Measurements from ENCODE around the gene TTC21B.

The TTC21B gene

DNA sequence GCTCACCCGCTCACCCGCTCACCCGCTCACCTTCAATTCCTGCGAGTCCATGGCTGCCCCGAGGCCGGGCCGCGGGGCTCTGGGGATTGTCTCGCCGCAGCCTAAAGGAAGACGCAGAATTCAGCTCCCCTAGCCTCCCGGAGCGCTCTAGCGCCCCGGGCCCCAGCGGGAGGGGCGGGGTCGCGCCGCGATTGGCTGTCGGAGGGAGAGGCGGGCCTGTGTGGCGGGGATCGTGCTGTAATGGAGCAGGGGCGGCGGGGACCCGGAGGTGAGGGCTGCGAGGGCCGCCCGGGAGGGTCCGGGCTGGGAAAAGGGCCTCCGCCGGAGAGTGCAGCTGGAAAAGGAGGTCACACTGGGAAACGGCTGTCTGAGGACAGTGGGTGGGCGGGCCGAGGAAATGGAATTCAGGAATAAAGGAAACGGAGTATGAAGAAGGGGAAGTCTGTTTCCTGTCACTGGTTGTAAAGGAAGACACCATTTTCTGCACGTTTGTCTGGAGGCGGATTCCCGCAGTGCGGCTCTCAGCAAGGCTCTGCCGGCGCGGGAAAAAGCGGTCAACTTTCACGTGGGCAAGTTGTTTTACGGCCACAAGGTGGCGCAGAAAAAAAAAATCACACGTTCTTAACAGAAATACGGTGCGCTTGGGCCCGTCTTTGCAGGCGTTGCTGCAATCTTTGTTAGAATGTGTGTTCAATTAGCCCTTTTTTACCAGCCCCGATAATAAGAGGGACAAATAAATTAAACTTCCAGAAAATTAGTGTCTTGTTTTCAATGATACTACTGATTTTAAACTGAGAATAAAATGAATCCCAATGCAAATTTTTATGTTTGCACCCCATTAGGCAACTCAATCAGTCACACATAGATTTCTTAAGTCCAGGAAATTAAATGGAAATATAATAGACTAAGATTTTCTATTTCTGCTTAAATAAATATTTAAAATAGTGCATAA is at the start of gene TTC21B (continued):
- peak; percentile 86; the same call in 1 of the 2 replicates for TF ChIP-seq ZEB2 (tag by site-specific recombination; IDR thresholded peaks at IDR 0.05)
- no peak for TF ChIP-seq ZNF768 (tag by site-specific recombination; IDR thresholded peaks at IDR 0.05)
- TF ChIP-seq, protein P1, sequence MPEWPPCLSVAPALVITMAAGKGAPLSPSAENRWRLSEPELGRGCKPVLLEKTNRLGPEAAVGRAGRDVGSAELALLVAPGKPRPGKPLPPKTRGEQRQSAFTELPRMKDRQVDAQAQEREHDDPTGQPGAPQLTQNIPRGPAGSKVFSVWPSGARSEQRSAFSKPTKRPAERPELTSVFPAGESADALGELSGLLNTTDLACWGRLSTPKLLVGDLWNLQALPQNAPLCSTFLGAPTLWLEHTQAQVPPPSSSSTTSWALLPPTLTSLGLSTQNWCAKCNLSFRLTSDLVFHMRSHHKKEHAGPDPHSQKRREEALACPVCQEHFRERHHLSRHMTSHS (tag by site-specific recombination; IDR thresholded peaks at IDR 0.05), result no peak
- TF ChIP-seq SP2 (tag by site-specific recombination; IDR thresholded peaks at IDR 0.05), result peak; percentile 85
- TF ChIP-seq ZNF23 (tag by site-specific recombination; IDR thresholded peaks at IDR 0.05; ENCODE audit: borderline replicate concordance), result no peak
- TF ChIP-seq, protein P2, sequence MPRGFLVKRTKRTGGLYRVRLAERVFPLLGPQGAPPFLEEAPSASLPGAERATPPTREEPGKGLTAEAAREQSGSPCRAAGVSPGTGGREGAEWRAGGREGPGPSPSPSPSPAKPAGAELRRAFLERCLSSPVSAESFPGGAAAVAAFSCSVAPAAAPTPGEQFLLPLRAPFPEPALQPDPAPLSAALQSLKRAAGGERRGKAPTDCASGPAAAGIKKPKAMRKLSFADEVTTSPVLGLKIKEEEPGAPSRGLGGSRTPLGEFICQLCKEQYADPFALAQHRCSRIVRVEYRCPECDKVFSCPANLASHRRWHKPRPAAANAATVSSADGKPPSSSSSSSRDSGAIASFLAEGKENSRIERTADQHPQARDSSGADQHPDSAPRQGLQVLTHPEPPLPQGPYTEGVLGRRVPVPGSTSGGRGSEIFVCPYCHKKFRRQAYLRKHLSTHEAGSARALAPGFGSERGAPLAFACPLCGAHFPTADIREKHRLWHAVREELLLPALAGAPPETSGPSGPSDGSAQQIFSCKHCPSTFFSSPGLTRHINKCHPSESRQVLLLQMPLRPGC (tag by site-specific recombination; IDR thresholded peaks at IDR 0.05), result peak; percentile 83
- TF ChIP-seq HOXA7 (CRISPR knock-in tag; IDR thresholded peaks at IDR 0.05; ENCODE audit: borderline replicate concordance), result no peak
- no peak for TF ChIP-seq ZNF747 (tag by site-specific recombination; IDR thresholded peaks at IDR 0.05)
- TF ChIP-seq ZNF596 (tag by site-specific recombination; IDR thresholded peaks at IDR 0.05), result no peak
- no peak for TF ChIP-seq ZNF37A (tag by site-specific recombination; IDR thresholded peaks at IDR 0.05)
- no peak for TF ChIP-seq ZNF621 (tag by site-specific recombination; IDR thresholded peaks at IDR 0.05)
- peak; percentile 51 for TF ChIP-seq ZNF654 (tag by site-specific recombination; IDR thresholded peaks at IDR 0.05; ENCODE audit: low read depth)
- TF ChIP-seq, protein P3, sequence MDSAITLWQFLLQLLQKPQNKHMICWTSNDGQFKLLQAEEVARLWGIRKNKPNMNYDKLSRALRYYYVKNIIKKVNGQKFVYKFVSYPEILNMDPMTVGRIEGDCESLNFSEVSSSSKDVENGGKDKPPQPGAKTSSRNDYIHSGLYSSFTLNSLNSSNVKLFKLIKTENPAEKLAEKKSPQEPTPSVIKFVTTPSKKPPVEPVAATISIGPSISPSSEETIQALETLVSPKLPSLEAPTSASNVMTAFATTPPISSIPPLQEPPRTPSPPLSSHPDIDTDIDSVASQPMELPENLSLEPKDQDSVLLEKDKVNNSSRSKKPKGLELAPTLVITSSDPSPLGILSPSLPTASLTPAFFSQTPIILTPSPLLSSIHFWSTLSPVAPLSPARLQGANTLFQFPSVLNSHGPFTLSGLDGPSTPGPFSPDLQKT (IDR thresholded peaks at IDR 0.05; ENCODE audit: borderline replicate concordance, low read depth, low read length), result no peak
- TF ChIP-seq ZNF792 (tag by site-specific recombination; IDR thresholded peaks at IDR 0.05), result no peak
- TF ChIP-seq ZNF239 (tag by site-specific recombination; IDR thresholded peaks at IDR 0.05), result no peak
- no peak for TF ChIP-seq GLI2 (tag by site-specific recombination; IDR thresholded peaks at IDR 0.05; ENCODE audit: borderline replicate concordance, low read depth)
- TF ChIP-seq, protein P4, sequence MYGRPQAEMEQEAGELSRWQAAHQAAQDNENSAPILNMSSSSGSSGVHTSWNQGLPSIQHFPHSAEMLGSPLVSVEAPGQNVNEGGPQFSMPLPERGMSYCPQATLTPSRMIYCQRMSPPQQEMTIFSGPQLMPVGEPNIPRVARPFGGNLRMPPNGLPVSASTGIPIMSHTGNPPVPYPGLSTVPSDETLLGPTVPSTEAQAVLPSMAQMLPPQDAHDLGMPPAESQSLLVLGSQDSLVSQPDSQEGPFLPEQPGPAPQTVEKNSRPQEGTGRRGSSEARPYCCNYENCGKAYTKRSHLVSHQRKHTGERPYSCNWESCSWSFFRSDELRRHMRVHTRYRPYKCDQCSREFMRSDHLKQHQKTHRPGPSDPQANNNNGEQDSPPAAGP (tag by site-specific recombination; IDR thresholded peaks at IDR 0.05), result no peak
- peak; percentile 82 for TF ChIP-seq ZBTB17 (tag by site-specific recombination; IDR thresholded peaks at IDR 0.05)
- TF ChIP-seq, protein P5, sequence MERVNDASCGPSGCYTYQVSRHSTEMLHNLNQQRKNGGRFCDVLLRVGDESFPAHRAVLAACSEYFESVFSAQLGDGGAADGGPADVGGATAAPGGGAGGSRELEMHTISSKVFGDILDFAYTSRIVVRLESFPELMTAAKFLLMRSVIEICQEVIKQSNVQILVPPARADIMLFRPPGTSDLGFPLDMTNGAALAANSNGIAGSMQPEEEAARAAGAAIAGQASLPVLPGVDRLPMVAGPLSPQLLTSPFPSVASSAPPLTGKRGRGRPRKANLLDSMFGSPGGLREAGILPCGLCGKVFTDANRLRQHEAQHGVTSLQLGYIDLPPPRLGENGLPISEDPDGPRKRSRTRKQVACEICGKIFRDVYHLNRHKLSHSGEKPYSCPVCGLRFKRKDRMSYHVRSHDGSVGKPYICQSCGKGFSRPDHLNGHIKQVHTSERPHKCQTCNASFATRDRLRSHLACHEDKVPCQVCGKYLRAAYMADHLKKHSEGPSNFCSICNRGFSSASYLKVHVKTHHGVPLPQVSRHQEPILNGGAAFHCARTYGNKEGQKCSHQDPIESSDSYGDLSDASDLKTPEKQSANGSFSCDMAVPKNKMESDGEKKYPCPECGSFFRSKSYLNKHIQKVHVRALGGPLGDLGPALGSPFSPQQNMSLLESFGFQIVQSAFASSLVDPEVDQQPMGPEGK (tag by site-specific recombination; IDR thresholded peaks at IDR 0.05), result peak; percentile 77; the same call in 1 of the 2 replicates
- peak; percentile 98 for TF ChIP-seq ZFP37 (tag by site-specific recombination; IDR thresholded peaks at IDR 0.05)
- no peak for TF ChIP-seq ZNF311 (tag by site-specific recombination; IDR thresholded peaks at IDR 0.05; ENCODE audit: borderline replicate concordance)
- TF ChIP-seq ZNF610 (tag by site-specific recombination; IDR thresholded peaks at IDR 0.05; ENCODE audit: borderline replicate concordance), result peak; percentile 53; the same call in 1 of the 2 replicates
- TF ChIP-seq ZNF843 (tag by site-specific recombination; IDR thresholded peaks at IDR 0.05), result 0 out of 2 replicates have a peak, but pooled peaks have one; percentile 9
- TF ChIP-seq, protein P6, sequence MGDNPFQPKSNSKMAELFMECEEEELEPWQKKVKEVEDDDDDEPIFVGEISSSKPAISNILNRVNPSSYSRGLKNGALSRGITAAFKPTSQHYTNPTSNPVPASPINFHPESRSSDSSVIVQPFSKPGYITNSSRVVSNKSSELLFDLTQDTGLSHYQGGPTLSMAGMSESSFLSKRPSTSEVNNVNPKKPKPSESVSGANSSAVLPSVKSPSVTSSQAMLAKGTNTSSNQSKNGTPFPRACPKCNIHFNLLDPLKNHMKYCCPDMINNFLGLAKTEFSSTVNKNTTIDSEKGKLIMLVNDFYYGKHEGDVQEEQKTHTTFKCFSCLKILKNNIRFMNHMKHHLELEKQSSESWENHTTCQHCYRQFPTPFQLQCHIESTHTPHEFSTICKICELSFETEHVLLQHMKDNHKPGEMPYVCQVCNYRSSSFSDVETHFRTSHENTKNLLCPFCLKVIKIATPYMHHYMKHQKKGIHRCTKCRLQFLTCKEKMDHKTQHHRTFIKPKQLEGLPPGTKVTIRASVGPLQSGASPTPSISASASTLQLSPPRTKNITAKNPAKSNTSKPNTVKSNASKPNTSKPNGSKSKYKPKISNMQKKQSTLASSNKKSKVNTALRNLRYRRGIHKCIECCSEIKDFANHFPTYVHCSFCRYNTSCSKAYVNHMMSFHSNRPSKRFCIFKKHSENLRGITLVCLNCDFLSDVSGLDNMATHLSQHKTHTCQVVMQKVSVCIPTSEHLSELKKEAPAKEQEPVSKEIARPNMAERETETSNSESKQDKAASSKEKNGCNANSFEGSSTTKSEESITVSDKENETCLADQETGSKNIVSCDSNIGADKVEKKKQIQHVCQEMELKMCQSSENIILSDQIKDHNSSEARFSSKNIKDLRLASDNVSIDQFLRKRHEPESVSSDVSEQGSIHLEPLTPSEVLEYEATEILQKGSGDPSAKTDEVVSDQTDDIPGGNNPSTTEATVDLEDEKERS (tag by site-specific recombination; IDR thresholded peaks at IDR 0.05), result peak; percentile 37; the same call in 1 of the 2 replicates
- no peak for TF ChIP-seq ZNF701 (tag by site-specific recombination; IDR thresholded peaks at IDR 0.05)
- TF ChIP-seq, protein P7, sequence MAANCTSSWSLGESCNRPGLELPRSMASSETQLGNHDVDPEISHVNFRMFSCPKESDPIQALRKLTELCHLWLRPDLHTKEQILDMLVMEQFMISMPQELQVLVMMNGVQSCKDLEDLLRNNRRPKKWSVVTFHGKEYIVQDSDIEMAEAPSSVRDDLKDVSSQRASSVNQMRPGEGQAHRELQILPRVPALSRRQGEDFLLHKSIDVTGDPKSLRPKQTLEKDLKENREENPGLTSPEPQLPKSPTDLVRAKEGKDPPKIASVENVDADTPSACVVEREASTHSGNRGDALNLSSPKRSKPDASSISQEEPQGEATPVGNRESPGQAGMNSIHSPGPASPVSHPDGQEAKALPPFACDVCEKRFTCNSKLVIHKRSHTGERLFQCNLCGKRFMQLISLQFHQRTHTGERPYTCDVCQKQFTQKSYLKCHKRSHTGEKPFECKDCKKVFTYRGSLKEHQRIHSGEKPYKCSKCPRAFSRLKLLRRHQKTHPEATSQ (tag by site-specific recombination; IDR thresholded peaks at IDR 0.05), result no peak
- no peak for TF ChIP-seq ZNF555 (tag by site-specific recombination; conservative IDR thresholded peaks at IDR 0.05)
- peak; percentile 73; the same call in 1 of the 2 replicates for TF ChIP-seq TRIM28 (IDR thresholded peaks at IDR 0.05; ENCODE audit: borderline replicate concordance, low read length)
